Lung (tissue), 12 donors: ENCODE measurements around the gene RNF224. TPM values are rescaled to one million over a fixed set of nuclear protein-coding genes. Genes with fewer than 3 reads are reported as not detected.

ENCODE experiments used
- ATAC-seq: fragments of 200-7000 bp; cut with Tn5 transposase; one replicate; pipeline ENCODE4 v1.9.1; 2020; ENCODE audit warnings: moderate number of reproducible peaks; ENCODE audit not compliant: insufficient read depth, low FRiP score
- DNase-seq, 3 donors: peaks; one replicate each; pipeline ENCODE4 v3.0.0-alpha.2; 2013 to 2017
- H3K27ac ChIP-seq, 2 donors: one replicate each; pipeline ENCODE4 v1.5.1; 2013; ENCODE audit warnings: mild to moderate bottlenecking in 2 of 2, moderate library complexity in 2 of 2, control low read depth in 1 of 2, inconsistent platforms in 1 of 2, low read depth in 1 of 2, low read length in 1 of 2
- H3K27me3 ChIP-seq, 3 donors: one replicate each; pipeline ENCODE4 v1.5.1; 2013; ENCODE audit warnings: low read length in 2 of 3; ENCODE audit not compliant: control insufficient read depth in 3 of 3, insufficient read depth in 3 of 3
- H3K36me3 ChIP-seq, 4 donors: one replicate each; pipeline ENCODE4 v1.5.1; 2013; ENCODE audit warnings: low read length in 4 of 4, mild to moderate bottlenecking in 1 of 4, moderate library complexity in 1 of 4; ENCODE audit not compliant: control insufficient read depth in 4 of 4, insufficient read depth in 4 of 4
- H3K4me1 ChIP-seq, 5 donors: one replicate each; pipeline ENCODE4 v1.5.1; 2013; ENCODE audit warnings: low read length in 5 of 5, mild to moderate bottlenecking in 2 of 5, moderate library complexity in 1 of 5; ENCODE audit not compliant: control insufficient read depth in 5 of 5, insufficient read depth in 5 of 5
- H3K4me3 ChIP-seq: one replicate; pipeline ENCODE4 v1.5.1; 2013; ENCODE audit warnings: mild to moderate bottlenecking, control low read depth, moderate library complexity
- H3K9ac ChIP-seq, 2 donors: one replicate each; pipeline ENCODE4 v1.5.1; 2013; ENCODE audit warnings: low read length in 2 of 2, control low read depth in 1 of 2; ENCODE audit not compliant: insufficient read depth in 1 of 2
- H3K9me3 ChIP-seq, 4 donors: one replicate each; pipeline ENCODE4 v1.5.1; 2013; ENCODE audit warnings: low read length in 3 of 4, mild to moderate bottlenecking in 1 of 4, moderate library complexity in 1 of 4; ENCODE audit not compliant: control insufficient read depth in 4 of 4, insufficient read depth in 3 of 4
- whole genome bisulfite sequencing, 2 donors: extraction: QIAGEN DNeasy Blood & Tissue Kit; methylation state at CpG; one replicate each; pipeline ENCODE4 v1.1.7; 2013; 5-methylcytosine and 5-hydroxymethylcytosine counted together
- polyA plus RNA-seq, 2 donors: library from polyadenylated mRNA; stranded (reverse); fragments of 200-250 nt; gene quantifications; one replicate each; pipeline ENCODE4 v1.2.1, GENCODE V29; 2013
- total RNA-seq, 2 donors: library from RNA; depleted of rRNA in 1 of 2; stranded (reverse); fragments of >200 nt in 1 of 2; gene quantifications; one replicate each; pipeline ENCODE4 v1.2.1, GENCODE V29; 2014 to 2021
- TF ChIP-seq, protein P1 (sequence below): IDR thresholded peaks from 2 replicates; pipeline ENCODE4 v1.5.1; 2012; ENCODE audit warnings: mild to moderate bottlenecking; ENCODE audit errors: control extremely low read depth, extremely low read depth
- donor health status: control.
- donor health status: control.
- donor health status: Bipolar disorder and iron deficiency.
- donor health status: healthy.
- donor health status: DM: yes; HTN: yes; CAD: no.

RNF224 gene
- total and polyA plus RNA-seq, 4 donors: 0.24 to 1.1 (median 0.80) TPM

GRCh38 chr9:137271696-137272076 lies 44.4 kb downstream of the RNF224 start:
- DNase-seq: no peak
- peaks cover 3 to 32% (median 8%) of the 10 kb centered on the region in 5 donors for H3K4me1 ChIP-seq
- 13 to 32% methylated on average over 3 of the region's 3 CpGs for WGBS, 2 donors

GRCh38 chr9:137272241-137273094 lies 45.2 kb downstream of the RNF224 start:
- DNase-seq (no peak), ATAC-seq (no peak)
- H3K9me3 ChIP-seq: no peaks in the 10 kb centered on the region
- WGBS, 2 donors: 91 to 93% methylated on average over 38 to 39 of the region's 39 CpGs
- no peak overlapping the region for H3K4me3 ChIP-seq
- H3K4me1 ChIP-seq: peaks cover 3 to 34% (median 9%) of the 10 kb centered on the region in 5 donors
- H3K27ac ChIP-seq: no peak overlapping the region
- no peaks in the 10 kb centered on the region for H3K27me3 ChIP-seq
- H3K36me3 ChIP-seq: peaks cover 5 to 19% (median 11%) of the 10 kb centered on the region in 4 donors
- no peak overlapping the region for H3K9ac ChIP-seq
- TF ChIP-seq, protein P1, sequence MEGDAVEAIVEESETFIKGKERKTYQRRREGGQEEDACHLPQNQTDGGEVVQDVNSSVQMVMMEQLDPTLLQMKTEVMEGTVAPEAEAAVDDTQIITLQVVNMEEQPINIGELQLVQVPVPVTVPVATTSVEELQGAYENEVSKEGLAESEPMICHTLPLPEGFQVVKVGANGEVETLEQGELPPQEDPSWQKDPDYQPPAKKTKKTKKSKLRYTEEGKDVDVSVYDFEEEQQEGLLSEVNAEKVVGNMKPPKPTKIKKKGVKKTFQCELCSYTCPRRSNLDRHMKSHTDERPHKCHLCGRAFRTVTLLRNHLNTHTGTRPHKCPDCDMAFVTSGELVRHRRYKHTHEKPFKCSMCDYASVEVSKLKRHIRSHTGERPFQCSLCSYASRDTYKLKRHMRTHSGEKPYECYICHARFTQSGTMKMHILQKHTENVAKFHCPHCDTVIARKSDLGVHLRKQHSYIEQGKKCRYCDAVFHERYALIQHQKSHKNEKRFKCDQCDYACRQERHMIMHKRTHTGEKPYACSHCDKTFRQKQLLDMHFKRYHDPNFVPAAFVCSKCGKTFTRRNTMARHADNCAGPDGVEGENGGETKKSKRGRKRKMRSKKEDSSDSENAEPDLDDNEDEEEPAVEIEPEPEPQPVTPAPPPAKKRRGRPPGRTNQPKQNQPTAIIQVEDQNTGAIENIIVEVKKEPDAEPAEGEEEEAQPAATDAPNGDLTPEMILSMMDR: no peak

More at GRCh38 chr9:137271696-137272076, 44.4 kb downstream of the RNF224 start:
- H3K9me3 ChIP-seq: no peaks in the 10 kb centered on the region
- no peak overlapping the region for H3K4me3 ChIP-seq
- H3K36me3 ChIP-seq: peaks cover 5 to 25% (median 12%) of the 10 kb centered on the region in 4 donors
- H3K27ac ChIP-seq: no peak overlapping the region
- no peak overlapping the region for H3K9ac ChIP-seq
- no peak for ATAC-seq
- TF ChIP-seq, protein P1: no peak
- H3K27me3 ChIP-seq: no peaks in the 10 kb centered on the region

DNA sequence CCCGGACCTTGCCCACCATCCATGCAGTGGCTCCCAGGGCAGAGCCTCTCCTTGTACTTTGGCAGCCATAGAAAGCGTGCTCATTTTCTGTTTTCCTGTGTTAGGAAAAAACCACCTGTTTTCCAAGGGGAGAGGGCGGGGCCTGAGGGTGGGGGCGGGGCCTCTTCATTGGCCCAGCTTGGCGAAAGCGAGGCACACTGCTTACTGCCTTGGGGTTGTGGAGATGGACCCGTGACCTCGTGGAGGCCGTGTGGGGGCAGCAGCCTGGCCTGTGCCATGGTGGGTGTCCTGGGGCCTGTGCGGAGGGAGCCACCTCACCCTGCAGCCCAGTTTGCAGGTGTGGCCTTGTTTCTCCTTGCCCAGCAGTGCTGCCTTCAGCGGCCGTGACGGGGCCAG lies 45.8 kb downstream of the RNF224 start:
- H3K4me3 ChIP-seq: no peak overlapping the region
- TF ChIP-seq, protein P1: no peak
- H3K9ac ChIP-seq: no peak overlapping the region
- no peaks in the 10 kb centered on the region for H3K27me3 ChIP-seq
- peaks cover 3 to 31% (median 5%) of the 10 kb centered on the region in 5 donors for H3K4me1 ChIP-seq
- DNase-seq (no peak), ATAC-seq (no peak)
- peaks cover 5 to 19% (median 10%) of the 10 kb centered on the region in 4 donors for H3K36me3 ChIP-seq
- no peak overlapping the region for H3K27ac ChIP-seq
- WGBS, 2 donors: 84 to 91% methylated on average over 13 of the region's 13 CpGs
- H3K9me3 ChIP-seq: no peaks in the 10 kb centered on the region
